Measurements from ENCODE around the gene TSG101.

TSG101 gene

GRCh38 chr11:18493310-18493709, 33.4 kb downstream of the TSG101 start:
- no peak for DNase-seq (ENCODE audit: low spot score)

GRCh38 chr11:18492888-18493287, 33.9 kb downstream of the TSG101 start:
- no peak for DNase-seq (ENCODE audit: low spot score)

- no peak for DNase-seq (ENCODE audit: low spot score)
These were observed 34.8 kb downstream of the TSG101 start for GRCh38 chr11:18491924-18492323.

- no peak for DNase-seq (ENCODE audit: low spot score)
These were observed 35.8 kb downstream of the TSG101 start for GRCh38 chr11:18490736-18491485.

GRCh38 chr11:18490319-18490718, 36.4 kb downstream of the TSG101 start:
- DNase-seq (ENCODE audit: low spot score), result no peak

GRCh38 chr11:18485913-18486528, 40.7 kb downstream of the TSG101 start:
- no peak for DNase-seq (ENCODE audit: low spot score)

- DNase-seq (ENCODE audit: low spot score), result no peak
These were observed 47.7 kb downstream of the TSG101 start for GRCh38 chr11:18479063-18479462.

- DNase-seq (ENCODE audit: low spot score), result no peak
These were observed 54.2 kb downstream of the TSG101 start for GRCh38 chr11:18472587-18472986.

- no peak for DNase-seq (ENCODE audit: low spot score)
These were observed 54.7 kb downstream of the TSG101 start for GRCh38 chr11:18471995-18472394.

GRCh38 chr11:18468961-18469360, 57.8 kb downstream of the TSG101 start:
- no peak for DNase-seq (ENCODE audit: low spot score)

GRCh38 chr11:18468059-18468458, 58.7 kb downstream of the TSG101 start:
- DNase-seq (ENCODE audit: low spot score), result no peak

- no peak for DNase-seq (ENCODE audit: low spot score)
These were observed 60.3 kb downstream of the TSG101 start for GRCh38 chr11:18466402-18466801.

- no peak for DNase-seq (ENCODE audit: low spot score)
These were observed 63.3 kb downstream of the TSG101 start for GRCh38 chr11:18463439-18463838.

- DNase-seq (ENCODE audit: low spot score), result no peak
These were observed 64.8 kb downstream of the TSG101 start for GRCh38 chr11:18461909-18462308.

- no peak for DNase-seq (ENCODE audit: low spot score)
These were observed 67.1 kb downstream of the TSG101 start for GRCh38 chr11:18459634-18460033.

- no peak for DNase-seq (ENCODE audit: low spot score)
These were observed 69.3 kb downstream of the TSG101 start for GRCh38 chr11:18457450-18457849.

GRCh38 chr11:18455686-18456372, 70.9 kb downstream of the TSG101 start, which contains the start of gene LDHAL6A:
Gene LDHAL6A (plus strand): TSS chr11:18455856. CDS start chr11:18456681, 825 bp downstream.
- peak; percentile 61 for DNase-seq (ENCODE audit: low spot score)

GRCh38 chr11:18452927-18453326, 73.8 kb downstream of the TSG101 start:
- DNase-seq (ENCODE audit: low spot score), result peak; percentile 9

- DNase-seq (ENCODE audit: low spot score), result no peak
These were observed 77.5 kb downstream of the TSG101 start for GRCh38 chr11:18449251-18449650.

GRCh38 chr11:18438691-18439090, 88.1 kb downstream of the TSG101 start:
- no peak for DNase-seq (ENCODE audit: low spot score)
